Omental fat pad (tissue), 4 donors: ENCODE measurements around the gene KHDRBS2. TPM values are rescaled to one million over a fixed set of nuclear protein-coding genes. Genes with fewer than 3 reads are reported as not detected.

Experiments
- ATAC-seq: fragments of 150-250 bp; one replicate; pipeline ENCODE4 v1.9.1; 2016; ENCODE audit warnings: mild to moderate bottlenecking, moderate library complexity; ENCODE audit not compliant: low FRiP score
- DNase-seq: peaks from one replicate; pipeline ENCODE4 v3.0.0-alpha.2; 2019; ENCODE audit warnings: low spot score
- total RNA-seq, 4 donors: library from RNA; depleted of rRNA; stranded (reverse); fragments of >200 nt; gene quantifications; one replicate each; pipeline ENCODE4 v1.1.0, GENCODE V29; 2016
- TF ChIP-seq, protein P1 (sequence below), 3 donors: fragments of 450-650 bp; IDR thresholded peaks; one replicate each; pipeline ENCODE4 v1.5.1; 2016 to 2017; ENCODE audit warnings: antibody characterized with exemption in 3 of 3, mild to moderate bottlenecking in 3 of 3, moderate library complexity in 2 of 3

Gene KHDRBS2
- total RNA-seq, 4 donors from 2014 or later = 0.56 to 0.95 TPM; not detected in 2

DNA sequence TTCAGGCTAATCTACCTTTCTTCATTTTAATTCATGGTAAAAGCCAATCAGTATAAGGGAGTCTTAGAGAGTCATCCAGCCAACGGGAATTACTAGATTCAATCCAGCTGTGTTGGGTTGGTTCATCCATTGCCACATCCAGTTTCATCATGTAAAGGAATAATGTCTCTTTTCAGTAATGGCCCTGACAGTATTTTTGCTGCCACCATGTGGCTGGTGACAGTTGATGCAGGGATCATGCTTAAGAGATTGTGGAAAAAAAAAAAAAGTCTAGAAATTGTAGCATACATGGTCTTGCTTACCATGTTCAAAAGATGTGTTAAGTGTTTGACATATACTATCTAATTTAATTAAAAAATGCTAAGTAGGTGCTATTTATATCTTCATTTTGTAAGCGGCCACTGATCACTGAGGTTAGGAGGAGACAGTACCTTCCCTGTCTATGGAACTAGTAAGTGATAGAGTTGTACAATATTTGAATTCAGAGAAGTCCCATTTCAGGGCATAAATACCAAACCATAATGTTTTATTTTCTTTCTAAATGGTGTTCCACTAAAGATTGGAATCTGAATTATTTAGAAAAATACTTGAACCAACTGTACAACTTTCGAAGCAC, 135.9 kb downstream of the KHDRBS2 start:
- ATAC-seq = no peak
- TF ChIP-seq, protein P1, sequence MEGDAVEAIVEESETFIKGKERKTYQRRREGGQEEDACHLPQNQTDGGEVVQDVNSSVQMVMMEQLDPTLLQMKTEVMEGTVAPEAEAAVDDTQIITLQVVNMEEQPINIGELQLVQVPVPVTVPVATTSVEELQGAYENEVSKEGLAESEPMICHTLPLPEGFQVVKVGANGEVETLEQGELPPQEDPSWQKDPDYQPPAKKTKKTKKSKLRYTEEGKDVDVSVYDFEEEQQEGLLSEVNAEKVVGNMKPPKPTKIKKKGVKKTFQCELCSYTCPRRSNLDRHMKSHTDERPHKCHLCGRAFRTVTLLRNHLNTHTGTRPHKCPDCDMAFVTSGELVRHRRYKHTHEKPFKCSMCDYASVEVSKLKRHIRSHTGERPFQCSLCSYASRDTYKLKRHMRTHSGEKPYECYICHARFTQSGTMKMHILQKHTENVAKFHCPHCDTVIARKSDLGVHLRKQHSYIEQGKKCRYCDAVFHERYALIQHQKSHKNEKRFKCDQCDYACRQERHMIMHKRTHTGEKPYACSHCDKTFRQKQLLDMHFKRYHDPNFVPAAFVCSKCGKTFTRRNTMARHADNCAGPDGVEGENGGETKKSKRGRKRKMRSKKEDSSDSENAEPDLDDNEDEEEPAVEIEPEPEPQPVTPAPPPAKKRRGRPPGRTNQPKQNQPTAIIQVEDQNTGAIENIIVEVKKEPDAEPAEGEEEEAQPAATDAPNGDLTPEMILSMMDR (IDR thresholded peaks at IDR 0.05) = no peak

DNA sequence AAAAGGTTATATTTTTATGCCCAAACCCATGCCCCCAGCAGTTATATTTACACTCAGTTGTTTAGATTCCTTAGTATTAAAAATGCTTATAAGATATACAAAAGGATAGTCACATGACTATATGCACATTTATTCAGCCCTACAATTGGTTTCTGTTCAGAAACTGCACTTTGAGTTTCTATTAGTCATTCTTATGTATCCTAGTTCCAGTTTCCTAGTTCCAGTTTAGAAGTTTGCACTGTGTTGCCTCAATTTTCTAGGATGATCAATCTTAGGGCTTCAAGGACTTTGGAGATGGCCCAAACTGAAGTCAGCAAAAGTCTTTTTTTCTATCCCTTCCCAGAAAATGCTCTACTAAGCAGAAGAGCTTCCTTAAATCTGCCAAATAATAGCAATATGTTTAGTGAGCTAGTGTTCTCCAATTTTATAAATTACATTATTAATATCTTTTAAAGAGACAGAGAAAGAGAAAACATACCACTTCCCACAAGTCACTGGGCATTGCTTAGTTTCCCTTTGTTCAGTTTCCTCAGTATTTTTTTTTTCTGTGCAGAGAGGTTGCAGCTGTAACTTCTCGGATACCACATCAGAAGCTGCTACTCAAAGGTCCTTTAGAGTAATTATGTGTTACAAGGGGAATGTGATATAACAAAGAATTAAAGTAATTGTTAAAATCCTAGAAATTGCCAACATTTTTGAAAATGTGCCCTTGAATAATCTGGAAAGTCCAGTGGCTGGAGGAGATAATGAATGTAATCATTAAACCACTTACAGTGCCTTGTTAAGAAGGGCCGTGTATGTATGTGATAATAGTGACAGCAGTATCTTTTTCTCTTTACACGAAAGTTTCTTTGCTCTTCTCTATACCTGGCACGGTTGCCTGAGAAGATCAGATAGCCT, 138.8 kb downstream of the KHDRBS2 start:
- DNase-seq (no peak), ATAC-seq (no peak)
- TF ChIP-seq, protein P1 (IDR thresholded peaks at IDR 0.05) = no peak

More for the DNA sequence above, 135.9 kb downstream of the KHDRBS2 start:
- DNase-seq = no peak

DNA sequence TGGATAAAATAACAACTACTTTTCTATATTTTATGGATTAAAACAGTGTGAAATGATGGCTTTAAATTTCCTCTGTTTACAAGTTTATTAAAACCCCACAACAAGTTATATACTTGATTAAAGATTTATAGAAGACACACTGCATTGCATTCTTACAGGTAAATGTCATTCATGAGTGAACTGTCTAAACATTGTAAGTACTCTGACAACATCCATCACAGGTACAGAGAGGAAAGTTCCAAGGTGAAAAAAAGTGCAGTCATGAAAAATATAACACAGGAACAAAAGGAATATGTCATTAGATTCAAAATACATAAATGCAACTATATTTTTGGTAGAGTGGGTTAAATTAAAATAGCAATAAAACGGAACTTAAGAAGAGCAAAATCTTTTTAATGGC, 156.9 kb downstream of the KHDRBS2 start:
- no peak for DNase-seq
- ATAC-seq = no peak

DNA sequence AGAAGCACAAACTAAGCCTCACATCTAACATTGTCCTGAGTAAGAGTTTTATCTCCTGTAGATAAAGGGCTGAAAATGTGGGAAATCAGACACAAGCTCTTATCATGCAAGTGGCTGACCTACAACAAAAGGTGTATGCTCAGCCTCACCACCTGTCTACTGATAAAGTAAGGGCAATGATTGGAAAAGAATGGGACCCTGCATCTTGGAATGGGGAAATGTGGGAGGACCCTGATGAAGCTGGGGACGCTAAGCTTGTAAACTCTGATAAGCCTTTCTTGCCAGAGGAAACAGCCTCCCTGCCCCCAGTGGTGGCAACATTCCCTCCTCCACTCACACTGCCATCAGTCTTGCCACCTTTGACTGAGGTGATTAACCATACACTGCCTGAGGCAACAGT, 166.6 kb downstream of the KHDRBS2 start:
- TF ChIP-seq, protein P1 (IDR thresholded peaks at IDR 0.05) = no peak
- ATAC-seq = no peak
- DNase-seq = no peak

More for the DNA sequence above, 156.9 kb downstream of the KHDRBS2 start:
- TF ChIP-seq, protein P1 (IDR thresholded peaks at IDR 0.05) = no peak

DNA sequence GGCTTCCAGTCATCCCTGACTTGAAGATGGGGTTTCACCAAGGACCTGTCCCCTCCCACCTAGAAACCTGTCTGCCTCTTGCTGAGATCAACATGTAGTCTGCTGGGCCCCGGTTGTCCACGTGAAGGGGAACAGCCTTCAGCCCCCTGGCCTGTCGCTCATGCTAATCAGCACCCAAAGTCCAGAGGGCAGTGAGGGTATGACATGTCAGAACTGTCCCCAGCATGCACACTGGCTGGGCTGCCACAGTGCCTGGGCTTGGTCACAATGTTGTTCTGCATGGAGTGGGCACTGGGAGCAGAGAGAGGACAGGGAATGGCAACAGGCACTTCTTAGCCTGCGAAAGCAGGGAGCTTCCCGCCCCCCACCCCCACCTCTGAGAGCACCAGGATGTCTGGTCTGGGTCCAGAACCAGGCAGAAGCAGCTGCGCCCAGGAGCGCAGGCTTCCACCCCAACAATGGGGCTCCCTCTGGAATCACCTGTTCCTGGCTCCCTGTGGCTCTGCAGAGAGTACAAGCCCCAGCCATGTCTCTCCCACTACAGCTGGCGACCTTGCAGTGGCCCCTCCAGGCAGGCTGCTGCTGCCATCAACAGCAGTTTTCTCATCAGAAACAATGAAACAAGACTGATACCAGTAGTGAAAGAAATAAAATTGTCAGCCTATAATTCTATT, 182.7 kb downstream of the KHDRBS2 start:
- TF ChIP-seq, protein P1 (IDR thresholded peaks at IDR 0.05) = no peak
- DNase-seq = no peak

DNA sequence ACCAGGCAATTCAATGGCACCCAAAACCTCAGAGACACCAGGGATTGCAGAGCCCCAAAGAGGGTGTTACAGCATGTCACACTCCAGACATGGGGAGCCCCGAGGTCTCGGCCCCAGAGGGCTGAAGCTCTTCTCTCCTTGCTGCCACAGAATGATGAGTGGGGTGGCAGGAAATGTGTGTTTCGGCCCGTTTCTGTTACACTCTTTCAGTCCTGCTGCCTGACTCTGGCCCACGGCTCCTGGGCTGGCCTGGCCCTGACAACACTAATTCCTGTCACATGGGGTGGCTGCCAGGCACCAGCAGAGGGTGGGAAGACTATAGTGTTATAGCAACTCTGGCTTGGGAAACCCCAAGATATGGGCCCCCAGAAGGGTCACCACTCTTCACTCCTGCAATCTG, 183.6 kb downstream of the KHDRBS2 start:
- TF ChIP-seq, protein P1 (IDR thresholded peaks at IDR 0.05) = no peak
- ATAC-seq (no peak), DNase-seq (no peak)

More for the DNA sequence above, 182.7 kb downstream of the KHDRBS2 start:
- ATAC-seq = no peak
